Fibroblast of skin of scalp (primary cell): ENCODE results near the gene FMN2.
A peak's percentile ranks its signal among the peaks of the same experiment; 100 is the strongest.

Experiments used
- DNase-seq: peaks from one replicate; pipeline ENCODE4 v3.0.0-alpha.2; 2013

The FMN2 gene

GRCh38 chr1:240099329-240099728 is 7.6 kb downstream of the FMN2 start:
- no peak for DNase-seq

- DNase-seq = no peak
Measured at GRCh38 chr1:240099748-240100147, 8.1 kb downstream of the FMN2 start.

GRCh38 chr1:240100371-240100934 is 8.8 kb downstream of the FMN2 start:
- peak; percentile 77 for DNase-seq

- DNase-seq = no peak
Measured at GRCh38 chr1:240101306-240101705, 9.6 kb downstream of the FMN2 start.

- DNase-seq = no peak
Measured at GRCh38 chr1:240101737-240102136, 10.1 kb downstream of the FMN2 start.

- DNase-seq = no peak
Measured at GRCh38 chr1:240104672-240105071, 13.0 kb downstream of the FMN2 start.

GRCh38 chr1:240107058-240107684 is 15.5 kb downstream of the FMN2 start:
- DNase-seq = peak; percentile 75

- no peak for DNase-seq
Measured at GRCh38 chr1:240109130-240109529, 17.4 kb downstream of the FMN2 start.

- DNase-seq = peak; percentile 36
Measured at GRCh38 chr1:240109920-240110636, 18.4 kb downstream of the FMN2 start.

- no peak for DNase-seq
Measured at GRCh38 chr1:240111558-240111957, 19.9 kb downstream of the FMN2 start.

GRCh38 chr1:240114222-240114621 is 22.5 kb downstream of the FMN2 start:
- no peak for DNase-seq

- DNase-seq = no peak
Measured at GRCh38 chr1:240115831-240116230, 24.1 kb downstream of the FMN2 start.

GRCh38 chr1:240116831-240117769 is 25.4 kb downstream of the FMN2 start:
- DNase-seq = no peak

GRCh38 chr1:240117930-240118329 is 26.2 kb downstream of the FMN2 start:
- no peak for DNase-seq

GRCh38 chr1:240122639-240123613 is 31.2 kb downstream of the FMN2 start:
- DNase-seq = no peak

GRCh38 chr1:240126821-240127220 is 35.1 kb downstream of the FMN2 start:
- no peak for DNase-seq

- DNase-seq = no peak
Measured at GRCh38 chr1:240128366-240128765, 36.7 kb downstream of the FMN2 start.

- no peak for DNase-seq
Measured at GRCh38 chr1:240134113-240134512, 42.4 kb downstream of the FMN2 start.

- peak; percentile 42 for DNase-seq
Measured at GRCh38 chr1:240134596-240134995, 42.9 kb downstream of the FMN2 start.

GRCh38 chr1:240136402-240136801 is 44.7 kb downstream of the FMN2 start:
- peak; percentile 25 for DNase-seq

GRCh38 chr1:240138867-240139266 is 47.2 kb downstream of the FMN2 start:
- no peak for DNase-seq

- no peak for DNase-seq
Measured at GRCh38 chr1:240139511-240139910, 47.8 kb downstream of the FMN2 start.
